A673 (cell line): Measurements from ENCODE around the gene RALB. TPM values are rescaled to one million over a fixed set of nuclear protein-coding genes. Genes with fewer than 3 reads are reported as not detected.

Experiments
- BruUV-seq: library from RNA; stranded (reverse); fragments of 400-500 nt; replicated peaks from 2 replicates; lab custom pipeline; 2021; lab: Mats Ljungman, UMichigan
- CTCF ChIA-PET: fragments of 300-600 bp; sonication (Branson Sonifier 250); formaldehyde crosslinking; loops from one replicate; lab custom pipeline; 2022; ENCODE audit warnings: antibody characterized with exemption; lab: Charles Lee
- POLR2A ChIA-PET: fragments of 300-600 bp; sonication (Branson Sonifier 250); formaldehyde crosslinking; loops from one replicate; lab custom pipeline; 2022; ENCODE audit warnings: antibody characterized with exemption; ENCODE audit not compliant: low non-redundant PET; lab: Charles Lee
- DNase-seq: peaks from one replicate; pipeline ENCODE4 v3.0.0-alpha.2; 2015; ENCODE audit warnings: low spot score
- H3K27ac ChIP-seq: fragments of 200-600 bp; sonication (generic); 2 replicates; pipeline ENCODE4 v1.5.1; 2016; ENCODE audit warnings: mixed run types, low read depth, mild to moderate bottlenecking, mixed read lengths, antibody characterized with exemption, low read length; ENCODE audit not compliant: poor library complexity, severe bottlenecking
- H3K27me3 ChIP-seq: fragments of 200-600 bp; sonication (generic); replicated peaks from 2 replicates; pipeline ENCODE4 v1.6.1; 2017; ENCODE audit warnings: mixed run types, low read depth, mild to moderate bottlenecking, mixed read lengths, antibody characterized with exemption, low read length; ENCODE audit not compliant: insufficient read depth, poor library complexity
- H3K36me3 ChIP-seq: fragments of 200-600 bp; sonication (generic); 2 replicates; pipeline ENCODE4 v1.6.1; 2016; ENCODE audit warnings: mixed run types, mild to moderate bottlenecking, mixed read lengths, antibody characterized with exemption, low read length; ENCODE audit not compliant: insufficient read depth, poor library complexity, severe bottlenecking
- H3K4me1 ChIP-seq: fragments of 200-600 bp; sonication (generic); 2 replicates; pipeline ENCODE4 v1.6.1; 2017; ENCODE audit warnings: mixed run types, mild to moderate bottlenecking, mixed read lengths, antibody characterized with exemption, low read length; ENCODE audit not compliant: insufficient read depth, poor library complexity, severe bottlenecking
- H3K4me3 ChIP-seq: fragments of 200-600 bp; sonication (generic); 2 replicates; pipeline ENCODE4 v1.5.1; 2016; ENCODE audit warnings: low read depth, mixed run types, mild to moderate bottlenecking, mixed read lengths, low read length; ENCODE audit not compliant: poor library complexity, severe bottlenecking
- H3K9me3 ChIP-seq: fragments of 200-600 bp; sonication (generic); 2 replicates; pipeline ENCODE4 v1.6.1; 2016; ENCODE audit warnings: mixed run types, low read depth, mild to moderate bottlenecking, mixed read lengths, antibody characterized with exemption, low read length; ENCODE audit not compliant: poor library complexity, severe bottlenecking
- EZH2 ChIP-seq: fragments of 200-600 bp; sonication (generic); IDR thresholded peaks from 2 replicates; pipeline ENCODE4 v1.6.1; 2017; ENCODE audit warnings: borderline replicate concordance, low read depth, mild to moderate bottlenecking, mixed read lengths, antibody characterized with exemption, low read length; ENCODE audit not compliant: poor library complexity, severe bottlenecking
- intact Hi-C: fragments of 100-400 bp; cut with micrococcal nuclease; formaldehyde crosslinking; loops from one replicate; pipeline ENCODE4 v1.10.0; 2022; ENCODE audit not compliant: unreplicated experiment
- total RNA-seq: library from RNA; stranded (reverse); gene quantifications from 2 replicates; pipeline ENCODE4 v1.2.3, GENCODE V29; 2021
- TF ChIP-seq, protein P1 (sequence below): fragments of 300-800, 200-600 bp; sonication (generic); conservative IDR thresholded peaks from 2 replicates; pipeline ENCODE4 v1.5.1; 2017; ENCODE audit warnings: low read depth, mild to moderate bottlenecking, antibody characterized with exemption, low read length, moderate library complexity, mixed read lengths

Gene RALB
- total RNA-seq, 1 experiment from 2014 or later: 47.0 TPM

DNA sequence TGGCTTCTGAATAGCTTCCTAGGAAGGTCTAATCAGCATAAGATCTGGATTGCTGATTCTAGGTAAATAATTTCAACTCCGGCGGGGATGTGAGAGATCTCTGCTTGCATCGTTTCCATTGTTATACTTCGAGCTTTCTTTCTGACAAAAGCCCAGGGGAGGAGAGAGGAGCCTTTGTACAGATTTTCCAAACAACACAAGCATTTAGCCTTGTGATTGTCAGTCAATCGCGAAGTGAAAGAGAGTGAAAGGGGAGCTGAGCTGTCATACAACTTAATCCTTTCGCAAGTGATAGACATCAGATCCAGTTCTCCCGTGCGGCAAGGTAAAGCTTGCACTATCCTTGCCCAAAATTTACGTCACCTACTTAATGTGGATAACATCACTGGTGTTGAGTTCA lies 26.2 kb downstream of the RALB start:
- CTCF ChIA-PET: no interaction called here
- POLR2A ChIA-PET: no interaction called here
- no peak for DNase-seq
- no TSS peak for BruUV-seq
- H3K27me3 ChIP-seq: no peaks in the 10 kb centered on the region
- H3K27ac ChIP-seq: no peak overlapping the region
- no peaks in the 10 kb centered on the region for H3K4me1 ChIP-seq
- no peak for TF ChIP-seq EZH2
- TF ChIP-seq, protein P1, sequence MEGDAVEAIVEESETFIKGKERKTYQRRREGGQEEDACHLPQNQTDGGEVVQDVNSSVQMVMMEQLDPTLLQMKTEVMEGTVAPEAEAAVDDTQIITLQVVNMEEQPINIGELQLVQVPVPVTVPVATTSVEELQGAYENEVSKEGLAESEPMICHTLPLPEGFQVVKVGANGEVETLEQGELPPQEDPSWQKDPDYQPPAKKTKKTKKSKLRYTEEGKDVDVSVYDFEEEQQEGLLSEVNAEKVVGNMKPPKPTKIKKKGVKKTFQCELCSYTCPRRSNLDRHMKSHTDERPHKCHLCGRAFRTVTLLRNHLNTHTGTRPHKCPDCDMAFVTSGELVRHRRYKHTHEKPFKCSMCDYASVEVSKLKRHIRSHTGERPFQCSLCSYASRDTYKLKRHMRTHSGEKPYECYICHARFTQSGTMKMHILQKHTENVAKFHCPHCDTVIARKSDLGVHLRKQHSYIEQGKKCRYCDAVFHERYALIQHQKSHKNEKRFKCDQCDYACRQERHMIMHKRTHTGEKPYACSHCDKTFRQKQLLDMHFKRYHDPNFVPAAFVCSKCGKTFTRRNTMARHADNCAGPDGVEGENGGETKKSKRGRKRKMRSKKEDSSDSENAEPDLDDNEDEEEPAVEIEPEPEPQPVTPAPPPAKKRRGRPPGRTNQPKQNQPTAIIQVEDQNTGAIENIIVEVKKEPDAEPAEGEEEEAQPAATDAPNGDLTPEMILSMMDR: no peak
- intact Hi-C loops: no loop called here
- no peaks in the 10 kb centered on the region for H3K36me3 ChIP-seq
- no peak overlapping the region for H3K4me3 ChIP-seq
- no peaks in the 10 kb centered on the region for H3K9me3 ChIP-seq

DNA sequence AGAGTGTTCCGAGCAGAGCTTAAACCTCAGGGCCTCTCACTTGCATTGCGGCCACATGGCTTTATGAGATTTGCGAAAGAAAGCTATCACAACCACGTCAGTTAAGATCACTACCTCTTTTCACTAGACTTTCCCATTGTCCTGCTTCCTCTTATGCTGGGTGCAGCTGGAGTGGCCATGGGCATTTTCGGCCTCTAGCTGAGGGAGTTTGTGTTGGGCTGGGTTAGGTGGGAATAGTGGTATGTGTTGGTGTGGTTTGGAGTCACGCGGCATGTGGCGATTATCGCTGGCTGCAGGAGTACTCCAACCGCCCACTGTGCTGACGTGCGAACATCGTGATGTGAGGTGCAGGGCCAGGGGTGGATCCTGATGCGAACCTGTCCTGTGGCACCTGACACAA lies 27.1 kb downstream of the RALB start:
- intact Hi-C loops: no loop called here
- TF ChIP-seq, protein P1: no peak
- no peak for TF ChIP-seq EZH2
- Histone ChIP-seq H3K27ac (no peak overlapping the region), H3K36me3 (no peaks in the 10 kb centered on the region), H3K4me1 (no peaks in the 10 kb centered on the region), H3K9me3 (no peaks in the 10 kb centered on the region), H3K4me3 (no peak overlapping the region), H3K27me3 (no peaks in the 10 kb centered on the region)
- POLR2A ChIA-PET: no interaction called here
- DNase-seq: no peak
- CTCF ChIA-PET: no interaction called here
- BruUV-seq: no TSS peak

DNA sequence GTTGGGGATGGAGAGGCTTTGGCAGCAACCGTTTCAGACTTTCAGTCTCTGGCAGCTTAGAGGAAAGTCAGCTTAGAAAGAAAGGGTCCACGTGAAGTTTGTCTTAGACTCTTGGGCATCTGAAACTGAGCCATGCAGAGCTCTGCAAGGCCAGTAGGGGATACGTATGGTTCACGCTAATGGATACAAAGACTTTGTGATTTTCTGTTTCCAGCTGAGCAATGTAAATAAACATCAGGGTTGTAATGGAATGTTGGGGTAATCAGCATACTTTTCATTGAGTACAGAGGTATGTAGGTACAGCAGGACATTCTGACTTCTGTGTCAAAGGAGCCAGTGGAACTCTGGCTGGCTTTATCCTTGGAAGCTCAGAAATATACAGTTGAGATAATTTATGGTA lies 31.0 kb downstream of the RALB start:
- ChIA-PET CTCF (no interaction called here), POLR2A (interaction anchor here (0.6 kb wide), 1 partner anchor 17 kb away, joined by 3 read pairs; no protein-coding TSS in a partner anchor)
- Histone ChIP-seq H3K4me1 (no peaks in the 10 kb centered on the region), H3K27ac (no peak overlapping the region), H3K27me3 (no peaks in the 10 kb centered on the region), H3K9me3 (no peaks in the 10 kb centered on the region), H3K4me3 (no peak overlapping the region), H3K36me3 (no peaks in the 10 kb centered on the region)
- intact Hi-C loops: no loop called here
- TF ChIP-seq, protein P1: no peak
- no peak for TF ChIP-seq EZH2
- DNase-seq: no peak
- no TSS peak for BruUV-seq
